Breast epithelium (tissue), 4 donors: ENCODE measurements around the gene APBA1. TPM values are rescaled to one million over a fixed set of nuclear protein-coding genes. Genes with fewer than 3 reads are reported as not detected.

Experiments used
- DNase-seq, 2 donors: peaks; one replicate each; pipeline ENCODE4 v3.0.0-alpha.2; 2019; ENCODE audit warnings: low spot score in 2 of 2
- H3K27ac ChIP-seq, 2 donors: fragments of 200-600 bp; sonication (generic) in 1 of 2; one replicate each; pipeline ENCODE4 v1.5.1; 2016 to 2019; ENCODE audit warnings: mild to moderate bottlenecking in 1 of 2
- H3K27me3 ChIP-seq, 2 donors: fragments of 200-600 bp; sonication (generic) in 1 of 2; one replicate each; pipeline versions ENCODE4 v1.5.1 to v1.6.0; 2017 to 2019; ENCODE audit warnings: control low read depth in 1 of 2, mild to moderate bottlenecking in 1 of 2
- H3K36me3 ChIP-seq: fragments of 200-600 bp; one replicate; pipeline ENCODE4 v1.5.1; 2019
- H3K4me1 ChIP-seq, 2 donors: fragments of 200-600 bp; sonication (generic); one replicate each; pipeline ENCODE4 v1.5.1; 2016 to 2019; ENCODE audit warnings: control low read depth in 1 of 2
- H3K4me3 ChIP-seq, 3 donors: fragments of 200-600 bp; sonication (generic); 1 replicate in 2 of 3; 2 replicates in 1 of 3; pipeline ENCODE4 v1.5.1; 2016 to 2019; ENCODE audit warnings: mild to moderate bottlenecking in 3 of 3, moderate library complexity in 2 of 3
- H3K9me3 ChIP-seq, 2 donors: fragments of 200-600 bp; sonication (generic) in 1 of 2; one replicate each; pipeline ENCODE4 v1.5.1; 2016 to 2019; ENCODE audit warnings: control low read depth in 1 of 2
- POLR2A ChIP-seq: fragments of 450-650 bp; IDR thresholded peaks from one replicate; pipeline ENCODE4 v1.6.1; 2016; ENCODE audit warnings: antibody characterized with exemption, mild to moderate bottlenecking, moderate library complexity
- POLR2AphosphoS5 ChIP-seq, 3 donors: sonication (generic); formaldehyde crosslinking; IDR thresholded peaks; one replicate each; pipeline ENCODE4 v1.6.1; 2017; ENCODE audit warnings: antibody characterized with exemption in 3 of 3
- intact Hi-C: fragments of 100-400 bp; cut with DNase I; formaldehyde crosslinking; loops from one replicate; pipeline ENCODE4 v1.15.1; 2023; ENCODE audit warnings: low total_unique reads
- total RNA-seq, 3 donors: library from RNA; depleted of rRNA; stranded (reverse); fragments of >200 nt; gene quantifications; one replicate each; pipeline ENCODE4 v1.1.0, GENCODE V29; 2016
- TF ChIP-seq, protein P1 (sequence below), 3 donors: fragments of 450-650 bp; IDR thresholded peaks; one replicate each; pipeline ENCODE4 v1.5.1; 2016 to 2017; ENCODE audit warnings: antibody characterized with exemption in 3 of 3, mild to moderate bottlenecking in 3 of 3, moderate library complexity in 3 of 3

APBA1 gene
- total RNA-seq, 3 donors from 2014 or later: 6.9 to 8.0 (median 7.8) TPM

DNA sequence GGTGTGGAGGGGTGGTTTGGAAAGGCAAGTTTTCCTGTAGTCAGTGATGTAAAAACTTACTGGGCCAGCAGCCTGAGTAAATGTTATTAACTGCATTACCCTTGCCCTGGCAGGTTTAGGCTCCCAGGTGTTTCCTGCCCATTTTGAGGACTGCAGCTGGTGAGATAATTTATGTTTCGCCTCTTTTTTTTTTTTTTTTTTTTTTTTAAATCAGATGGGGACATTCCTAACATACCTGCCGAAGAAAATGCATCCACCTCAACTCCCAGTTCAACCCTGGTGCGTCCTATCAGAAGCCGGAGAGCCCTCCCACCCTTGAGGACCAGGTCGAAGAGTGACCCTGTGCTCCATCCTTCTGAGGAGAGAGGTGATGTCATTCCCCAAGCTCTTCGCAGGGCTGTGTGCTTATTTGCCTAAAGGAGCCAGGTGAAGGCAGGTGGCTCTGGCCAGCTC lies 286.6 kb downstream of the APBA1 start:
- Histone ChIP-seq H3K4me3 (no peak overlapping the region), H3K4me1 (no peaks in the 10 kb centered on the region), H3K36me3 (no peaks in the 10 kb centered on the region), H3K9me3 (no peaks in the 10 kb centered on the region), H3K27me3 (no peaks in the 10 kb centered on the region), H3K27ac (no peak overlapping the region)
- TF ChIP-seq POLR2AphosphoS5 (IDR thresholded peaks at IDR 0.05): no peak
- TF ChIP-seq, protein P1, sequence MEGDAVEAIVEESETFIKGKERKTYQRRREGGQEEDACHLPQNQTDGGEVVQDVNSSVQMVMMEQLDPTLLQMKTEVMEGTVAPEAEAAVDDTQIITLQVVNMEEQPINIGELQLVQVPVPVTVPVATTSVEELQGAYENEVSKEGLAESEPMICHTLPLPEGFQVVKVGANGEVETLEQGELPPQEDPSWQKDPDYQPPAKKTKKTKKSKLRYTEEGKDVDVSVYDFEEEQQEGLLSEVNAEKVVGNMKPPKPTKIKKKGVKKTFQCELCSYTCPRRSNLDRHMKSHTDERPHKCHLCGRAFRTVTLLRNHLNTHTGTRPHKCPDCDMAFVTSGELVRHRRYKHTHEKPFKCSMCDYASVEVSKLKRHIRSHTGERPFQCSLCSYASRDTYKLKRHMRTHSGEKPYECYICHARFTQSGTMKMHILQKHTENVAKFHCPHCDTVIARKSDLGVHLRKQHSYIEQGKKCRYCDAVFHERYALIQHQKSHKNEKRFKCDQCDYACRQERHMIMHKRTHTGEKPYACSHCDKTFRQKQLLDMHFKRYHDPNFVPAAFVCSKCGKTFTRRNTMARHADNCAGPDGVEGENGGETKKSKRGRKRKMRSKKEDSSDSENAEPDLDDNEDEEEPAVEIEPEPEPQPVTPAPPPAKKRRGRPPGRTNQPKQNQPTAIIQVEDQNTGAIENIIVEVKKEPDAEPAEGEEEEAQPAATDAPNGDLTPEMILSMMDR (IDR thresholded peaks at IDR 0.05): no peak
- no peak for TF ChIP-seq POLR2A
- intact Hi-C loops: no loop called here
- DNase-seq: no peak

DNA sequence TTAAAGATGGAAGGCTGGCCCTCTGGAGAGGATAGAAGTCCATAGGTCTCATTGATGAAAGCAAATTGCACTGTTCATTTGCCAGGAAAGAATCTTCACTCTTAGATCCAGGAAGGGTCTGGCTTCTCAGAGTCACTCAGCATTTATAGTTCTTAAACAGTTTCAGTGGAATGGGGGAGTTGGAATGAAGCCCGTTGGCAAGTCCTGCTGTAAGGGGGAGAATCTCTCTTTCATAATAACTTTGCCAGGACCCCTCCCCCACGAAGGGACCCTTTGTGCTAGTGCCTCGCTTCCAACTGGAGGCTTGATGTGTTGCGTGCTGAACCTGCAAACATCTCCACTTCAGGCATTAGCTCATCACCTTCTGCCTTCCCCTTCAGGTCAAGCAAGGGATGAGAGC lies 290.0 kb downstream of the APBA1 start:
- DNase-seq: no peak
- no peak overlapping the region for H3K4me3 ChIP-seq
- intact Hi-C loops: no loop called here
- H3K27ac ChIP-seq: no peak overlapping the region
- H3K4me1 ChIP-seq: peaks cover 0 to 4% of the 10 kb centered on the region in 2 donors
- no peaks in the 10 kb centered on the region for H3K9me3 ChIP-seq
- no peaks in the 10 kb centered on the region for H3K36me3 ChIP-seq
- no peak for TF ChIP-seq POLR2AphosphoS5 (IDR thresholded peaks at IDR 0.05)
- TF ChIP-seq, protein P1 (IDR thresholded peaks at IDR 0.05): no peak
- no peak for TF ChIP-seq POLR2A
- H3K27me3 ChIP-seq: no peaks in the 10 kb centered on the region

DNA sequence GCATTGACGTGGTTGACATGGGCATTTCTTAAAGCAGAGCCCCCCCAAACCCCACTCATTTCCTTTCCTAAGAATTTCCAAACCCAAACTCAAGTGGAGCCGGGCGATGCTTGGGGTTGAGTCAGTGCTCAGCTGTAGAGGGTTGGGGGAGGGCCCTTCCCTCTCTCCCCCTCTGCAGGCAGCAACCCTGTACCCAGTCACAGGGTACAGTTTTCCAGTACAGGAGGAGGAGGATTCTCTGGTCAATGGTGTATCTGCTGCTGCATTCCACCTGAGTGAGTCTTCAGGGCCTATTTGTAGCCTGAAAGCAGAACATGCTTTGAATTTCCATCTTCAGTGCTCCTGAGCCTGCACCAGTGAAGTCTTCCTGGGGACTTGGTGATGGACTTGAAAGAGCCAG lies 291.4 kb downstream of the APBA1 start:
- Histone ChIP-seq H3K4me1 (peaks cover 0 to 4% of the 10 kb centered on the region in 2 donors), H3K36me3 (no peaks in the 10 kb centered on the region), H3K27ac (no peak overlapping the region), H3K9me3 (no peaks in the 10 kb centered on the region), H3K27me3 (no peaks in the 10 kb centered on the region), H3K4me3 (no peak overlapping the region)
- TF ChIP-seq POLR2AphosphoS5 (IDR thresholded peaks at IDR 0.05): no peak
- TF ChIP-seq, protein P1 (IDR thresholded peaks at IDR 0.05): no peak
- TF ChIP-seq POLR2A: no peak
- intact Hi-C loops: no loop called here
- DNase-seq: no peak

DNA sequence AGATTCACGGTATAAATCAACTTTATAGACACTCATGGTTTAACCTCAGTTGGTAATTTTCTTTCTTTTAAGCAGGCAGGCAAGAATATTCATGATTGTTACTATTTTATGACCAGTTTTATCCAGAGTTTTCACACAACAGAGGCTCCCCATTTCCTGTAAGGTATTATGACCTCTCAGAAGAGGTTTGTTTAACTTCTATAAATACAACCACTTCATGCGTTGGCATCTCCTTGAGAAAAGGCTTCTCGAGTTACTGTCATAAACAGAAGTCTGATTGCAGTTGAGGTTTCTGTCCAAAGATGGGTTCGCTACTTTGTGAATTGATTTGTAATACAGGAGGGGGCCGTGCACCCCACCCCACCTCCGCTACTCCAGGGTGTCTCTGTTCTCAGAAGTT lies 291.9 kb downstream of the APBA1 start:
- intact Hi-C loops: no loop called here
- TF ChIP-seq POLR2AphosphoS5 (IDR thresholded peaks at IDR 0.05) (no peak), POLR2A (no peak)
- TF ChIP-seq, protein P1 (IDR thresholded peaks at IDR 0.05): no peak
- no peak overlapping the region for H3K4me3 ChIP-seq
- H3K27me3 ChIP-seq: no peaks in the 10 kb centered on the region
- H3K4me1 ChIP-seq: peaks cover 0 to 4% of the 10 kb centered on the region in 2 donors
- peak overlapping the region in 1 of 2 donors; percentile 49 for H3K27ac ChIP-seq
- no peaks in the 10 kb centered on the region for H3K36me3 ChIP-seq
- H3K9me3 ChIP-seq: no peaks in the 10 kb centered on the region
- DNase-seq: no peak

DNA sequence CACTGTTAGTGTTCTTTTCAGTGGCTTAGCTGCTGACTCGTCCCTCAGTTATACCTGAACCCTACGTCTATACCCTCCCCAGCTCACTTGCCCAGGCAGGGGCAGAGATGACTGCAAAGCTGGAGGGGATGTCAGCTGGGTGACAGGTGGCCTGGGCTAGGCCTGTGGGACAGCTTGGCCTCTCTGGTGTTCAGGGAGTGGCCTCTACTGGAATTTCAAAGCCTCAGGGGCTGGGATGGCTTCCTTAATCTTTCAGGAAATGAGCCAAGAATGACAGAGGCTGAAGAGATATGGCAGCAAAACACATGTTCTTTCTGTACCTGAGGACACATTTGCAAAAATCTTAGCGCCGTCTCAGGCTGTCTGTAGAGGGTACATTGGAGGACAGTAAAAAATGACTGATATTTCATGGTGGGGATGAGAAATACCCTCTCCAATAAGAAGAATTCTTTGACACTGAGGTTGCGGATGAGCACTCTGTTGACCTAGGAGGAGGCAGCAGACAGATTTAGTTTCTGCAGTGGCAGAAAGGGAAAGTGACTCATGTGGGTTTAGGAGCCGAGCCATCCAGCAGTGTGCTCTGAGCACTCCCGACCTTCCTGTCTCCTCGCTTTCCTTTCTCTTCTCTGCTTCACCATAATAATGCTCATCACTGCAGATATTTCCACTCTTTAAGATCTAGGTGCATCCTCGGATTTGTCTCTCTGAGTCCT lies 292.7 kb downstream of the APBA1 start:
- Histone ChIP-seq H3K4me3 (no peak overlapping the region), H3K27ac (peak overlapping the region; percentile 49 to 65), H3K36me3 (no peaks in the 10 kb centered on the region), H3K9me3 (no peaks in the 10 kb centered on the region), H3K27me3 (no peaks in the 10 kb centered on the region), H3K4me1 (peaks cover 0 to 4% of the 10 kb centered on the region in 2 donors)
- intact Hi-C loops: no loop called here
- TF ChIP-seq POLR2AphosphoS5 (IDR thresholded peaks at IDR 0.05): no peak
- TF ChIP-seq, protein P1 (IDR thresholded peaks at IDR 0.05): no peak
- TF ChIP-seq POLR2A: no peak
- DNase-seq: no peak
